Measurements from ENCODE around the gene CACNG8.

GRCh38 chr19:53991224-53992113, 28.7 kb downstream of the CACNG8 start, which contains the start of gene CACNG6:
- TF ChIP-seq CTCF (conservative IDR thresholded peaks at IDR 0.05) (no peak), ZFX (IDR thresholded peaks at IDR 0.05) (no peak)
